ENCODE measurements around the gene PZP. TPM values are rescaled to one million over a fixed set of nuclear protein-coding genes. Genes with fewer than 3 reads are reported as not detected.

PZP gene
- total RNA-seq, 1 donor from 2014 or later, result not detected

GRCh38 chr12:9127936-9128663, 80.1 kb downstream of the PZP start:
- H3K27me3 ChIP-seq (ENCODE audit: control insufficient read depth, insufficient read depth, low read length), result no peaks in the 10 kb centered on the region
- no peak for FAIRE-seq

GRCh38 chr12:9127484-9127883, 80.7 kb downstream of the PZP start:
- DNase-seq (ENCODE audit: low read depth), result no peak
- no peaks in the 10 kb centered on the region for H3K27me3 ChIP-seq (ENCODE audit: control insufficient read depth, insufficient read depth, low read length)
- no peaks in the 10 kb centered on the region for H3K36me3 ChIP-seq (ENCODE audit: control insufficient read depth, insufficient read depth, low read length)
- TF ChIP-seq CTCF (IDR thresholded peaks at IDR 0.05; ENCODE audit: insufficient read depth, low read length, severe bottlenecking), result no peak
- H3K4me3 ChIP-seq (ENCODE audit: low read depth, low read length), result no peak overlapping the region
- no peak for FAIRE-seq

More at GRCh38 chr12:9127936-9128663, 80.1 kb downstream of the PZP start:
- TF ChIP-seq CTCF (IDR thresholded peaks at IDR 0.05; ENCODE audit: insufficient read depth, low read length, severe bottlenecking), result no peak
- DNase-seq (ENCODE audit: low read depth), result no peak
- Histone ChIP-seq H3K4me3 (ENCODE audit: low read depth, low read length) (no peak overlapping the region), H3K36me3 (ENCODE audit: control insufficient read depth, insufficient read depth, low read length) (no peaks in the 10 kb centered on the region)

- Histone ChIP-seq H3K4me3 (ENCODE audit: low read depth, low read length) (no peak overlapping the region), H3K27me3 (ENCODE audit: control insufficient read depth, insufficient read depth, low read length) (no peaks in the 10 kb centered on the region), H3K36me3 (ENCODE audit: control insufficient read depth, insufficient read depth, low read length) (no peaks in the 10 kb centered on the region)
- TF ChIP-seq CTCF (IDR thresholded peaks at IDR 0.05; ENCODE audit: insufficient read depth, low read length, severe bottlenecking), result no peak
- DNase-seq (ENCODE audit: low read depth) (no peak), FAIRE-seq (no peak)
These were observed 83.7 kb downstream of the PZP start for GRCh38 chr12:9124383-9125031.

GRCh38 chr12:9123781-9124382, 84.3 kb downstream of the PZP start:
- no peaks in the 10 kb centered on the region for H3K27me3 ChIP-seq (ENCODE audit: control insufficient read depth, insufficient read depth, low read length)
- no peak for TF ChIP-seq CTCF (IDR thresholded peaks at IDR 0.05; ENCODE audit: insufficient read depth, low read length, severe bottlenecking)
- DNase-seq (ENCODE audit: low read depth) (no peak), FAIRE-seq (no peak)
- H3K4me3 ChIP-seq (ENCODE audit: low read depth, low read length), result no peak overlapping the region
- no peaks in the 10 kb centered on the region for H3K36me3 ChIP-seq (ENCODE audit: control insufficient read depth, insufficient read depth, low read length)

GRCh38 chr12:9122091-9122609, 86.0 kb downstream of the PZP start:
- Histone ChIP-seq H3K36me3 (ENCODE audit: control insufficient read depth, insufficient read depth, low read length) (no peaks in the 10 kb centered on the region), H3K27me3 (ENCODE audit: control insufficient read depth, insufficient read depth, low read length) (no peaks in the 10 kb centered on the region), H3K4me3 (ENCODE audit: low read depth, low read length) (no peak overlapping the region)
- FAIRE-seq (no peak), DNase-seq (ENCODE audit: low read depth) (no peak)
- TF ChIP-seq CTCF (IDR thresholded peaks at IDR 0.05; ENCODE audit: insufficient read depth, low read length, severe bottlenecking), result no peak
